ENCODE results near the gene TGFBR3. TPM values are rescaled to one million over a fixed set of nuclear protein-coding genes. Genes with fewer than 3 reads are reported as not detected.

TGFBR3 gene
- total RNA-seq, 1 experiment from 2014 or later = 12.2 TPM

DNA sequence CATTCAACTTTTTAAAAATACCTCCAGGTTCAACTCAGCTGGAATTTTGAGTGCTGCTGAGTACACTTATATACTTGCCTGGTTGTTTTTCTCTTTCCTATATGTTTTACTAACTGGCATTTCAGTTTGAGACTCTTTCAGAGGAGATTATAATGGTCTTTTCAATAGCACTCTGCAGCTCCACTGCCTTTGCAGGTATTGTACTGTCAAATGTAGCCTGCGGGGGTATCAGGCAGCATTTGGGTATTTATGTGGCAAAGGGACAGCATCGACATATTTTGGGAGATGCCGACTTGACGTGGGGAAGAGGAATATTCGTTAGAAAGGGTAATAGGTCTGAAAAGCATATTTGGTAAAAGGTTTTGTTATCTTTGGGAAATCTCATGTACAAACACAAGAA, 11.1 kb upstream of the TGFBR3 start:
- Histone ChIP-seq H3K27me3 (replicated peaks; ENCODE audit: control insufficient read depth, insufficient read depth, low read length) (no peaks in the 10 kb centered on the region), H3K9me3 (no peaks in the 10 kb centered on the region), H3K36me3 (ENCODE audit: control insufficient read depth, insufficient read depth, low read length) (no peaks in the 10 kb centered on the region), H3K4me3 (ENCODE audit: low read depth, low read length) (no peak overlapping the region), H3K4me1 (no peaks in the 10 kb centered on the region)
- no peaks in the 10 kb centered on the region for H3K9me3 Mint-ChIP-seq (ENCODE audit: unreplicated experiment)
- POLR2A ChIA-PET = no interaction called here
- no peaks in the 10 kb centered on the region for H3K36me3 Mint-ChIP-seq (ENCODE audit: insufficient read depth, unreplicated experiment)
- intact Hi-C loops (cut with micrococcal nuclease; ENCODE audit: unreplicated experiment) = no loop called here
- no peak overlapping the region for H3K4me3 Mint-ChIP-seq (ENCODE audit: unreplicated experiment)
- CTCF ChIA-PET = no interaction called here
- DNase-seq = no peak
- no TSS peak for BruUV-seq (replicated peaks)
- no peak overlapping the region for H3K27ac Mint-ChIP-seq (ENCODE audit: unreplicated experiment)
- no peaks in the 10 kb centered on the region for H3K27me3 Mint-ChIP-seq (ENCODE audit: insufficient read depth, unreplicated experiment)
- TF ChIP-seq CTCF (IDR thresholded peaks at IDR 0.05; ENCODE audit: insufficient read depth in 1 of 2, low read depth in 1 of 2, low read length in 1 of 2, severe bottlenecking in 1 of 2, unreplicated experiment in 1 of 2) = no peak
- H3K4me1 Mint-ChIP-seq (ENCODE audit: low read depth, unreplicated experiment) = no peaks in the 10 kb centered on the region

DNA sequence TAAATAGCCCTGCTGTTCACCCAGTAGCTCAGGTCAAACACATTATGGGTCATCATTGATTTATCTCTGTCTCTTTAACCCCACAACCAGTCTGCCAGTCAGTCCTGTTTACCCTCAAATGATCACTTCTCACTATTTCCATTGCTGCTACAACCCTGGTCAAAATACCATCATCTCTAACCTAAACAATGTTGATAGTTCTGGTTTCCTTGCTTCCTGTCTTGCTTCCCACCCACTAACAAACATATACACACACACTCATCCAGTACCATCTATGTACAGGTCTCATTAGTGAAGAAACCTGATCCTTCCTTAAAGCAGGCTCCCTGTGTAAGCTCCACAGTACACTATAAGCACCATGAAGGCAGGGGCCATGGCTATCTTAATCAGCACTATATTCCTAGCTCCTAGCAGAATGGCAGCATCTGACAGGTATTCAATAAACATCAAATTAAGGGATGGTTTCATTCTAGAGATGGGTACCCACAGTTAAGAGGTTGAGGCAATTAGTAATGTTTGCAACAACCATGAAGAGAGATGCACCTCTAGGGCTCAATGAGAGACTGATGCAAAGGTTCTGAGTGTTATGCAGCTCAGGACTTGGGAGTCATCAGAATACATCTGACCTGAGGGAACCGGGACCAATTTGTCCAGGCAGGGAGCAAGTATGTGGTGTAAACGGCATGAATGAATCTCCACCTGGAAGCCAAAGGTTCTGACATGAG, 10.0 kb upstream of the TGFBR3 start:
- Mint-ChIP-seq H3K9me3 (ENCODE audit: unreplicated experiment) (no peaks in the 10 kb centered on the region), H3K4me3 (ENCODE audit: unreplicated experiment) (no peak overlapping the region), H3K27me3 (ENCODE audit: insufficient read depth, unreplicated experiment) (no peaks in the 10 kb centered on the region), H3K27ac (ENCODE audit: unreplicated experiment) (no peak overlapping the region), H3K36me3 (ENCODE audit: insufficient read depth, unreplicated experiment) (no peaks in the 10 kb centered on the region), H3K4me1 (ENCODE audit: low read depth, unreplicated experiment) (no peaks in the 10 kb centered on the region)
- Histone ChIP-seq H3K27me3 (replicated peaks; ENCODE audit: control insufficient read depth, insufficient read depth, low read length) (no peaks in the 10 kb centered on the region), H3K36me3 (ENCODE audit: control insufficient read depth, insufficient read depth, low read length) (no peaks in the 10 kb centered on the region), H3K4me1 (no peaks in the 10 kb centered on the region), H3K9me3 (no peaks in the 10 kb centered on the region), H3K4me3 (ENCODE audit: low read depth, low read length) (no peak overlapping the region)
- no TSS peak for BruUV-seq (replicated peaks)
- intact Hi-C loops (cut with micrococcal nuclease; ENCODE audit: unreplicated experiment) = no loop called here
- CTCF ChIA-PET = no interaction called here
- POLR2A ChIA-PET = no interaction called here
- DNase-seq = no peak
- no peak for TF ChIP-seq CTCF (IDR thresholded peaks at IDR 0.05; ENCODE audit: insufficient read depth in 1 of 2, low read depth in 1 of 2, low read length in 1 of 2, severe bottlenecking in 1 of 2, unreplicated experiment in 1 of 2)

DNA sequence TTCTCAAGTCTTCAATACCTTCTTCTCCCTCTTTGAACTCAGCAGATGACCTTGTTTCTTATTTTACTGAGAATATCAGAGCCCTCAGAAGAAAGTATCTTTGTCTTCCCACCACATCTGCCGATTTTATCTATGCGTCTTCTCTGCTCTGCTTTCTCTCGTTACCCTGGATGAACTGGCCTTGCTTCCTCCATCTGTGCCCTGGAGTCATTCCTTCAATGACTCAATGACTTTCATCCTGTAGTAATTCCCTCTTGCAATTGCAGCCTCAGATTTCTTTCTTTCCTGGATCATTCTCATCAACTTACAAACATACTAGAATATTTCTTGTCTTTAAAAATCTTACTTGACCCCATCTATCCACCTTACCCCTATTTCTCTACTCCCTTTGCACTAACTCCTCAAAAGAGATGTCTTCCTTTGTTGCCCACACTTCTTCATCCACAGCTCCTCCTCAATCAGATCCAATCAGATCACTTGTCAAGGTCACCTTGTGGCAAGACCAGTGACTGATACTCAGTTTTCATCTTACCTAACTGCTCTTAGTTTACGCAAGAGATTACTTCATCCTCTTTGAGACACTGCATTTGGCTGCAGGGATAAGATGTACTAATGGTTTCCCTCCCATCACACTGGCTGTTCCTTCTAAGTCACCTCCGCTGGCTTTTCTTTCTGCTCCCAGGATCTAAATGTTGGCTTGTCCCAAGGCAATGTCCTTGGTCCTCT, 8.2 kb upstream of the TGFBR3 start:
- CTCF ChIA-PET = no interaction called here
- Mint-ChIP-seq H3K9me3 (ENCODE audit: unreplicated experiment) (no peaks in the 10 kb centered on the region), H3K4me3 (ENCODE audit: unreplicated experiment) (no peak overlapping the region)

More for the DNA sequence above, 8.2 kb upstream of the TGFBR3 start:
- BruUV-seq (replicated peaks) = no TSS peak
- intact Hi-C loops (cut with micrococcal nuclease; ENCODE audit: unreplicated experiment) = no loop called here
- POLR2A ChIA-PET = no interaction called here
- H3K27me3 Mint-ChIP-seq (ENCODE audit: insufficient read depth, unreplicated experiment) = no peaks in the 10 kb centered on the region
- no peaks in the 10 kb centered on the region for H3K27me3 ChIP-seq (replicated peaks; ENCODE audit: control insufficient read depth, insufficient read depth, low read length)
- no peaks in the 10 kb centered on the region for H3K36me3 ChIP-seq (ENCODE audit: control insufficient read depth, insufficient read depth, low read length)
- no peaks in the 10 kb centered on the region for H3K9me3 ChIP-seq
- H3K4me1 ChIP-seq = no peaks in the 10 kb centered on the region
- H3K27ac Mint-ChIP-seq (ENCODE audit: unreplicated experiment) = no peak overlapping the region
- no peaks in the 10 kb centered on the region for H3K36me3 Mint-ChIP-seq (ENCODE audit: insufficient read depth, unreplicated experiment)
- no peaks in the 10 kb centered on the region for H3K4me1 Mint-ChIP-seq (ENCODE audit: low read depth, unreplicated experiment)
- H3K4me3 ChIP-seq (ENCODE audit: low read depth, low read length) = no peak overlapping the region
- TF ChIP-seq CTCF (IDR thresholded peaks at IDR 0.05; ENCODE audit: insufficient read depth in 1 of 2, low read depth in 1 of 2, low read length in 1 of 2, severe bottlenecking in 1 of 2, unreplicated experiment in 1 of 2) = no peak
- no peak for DNase-seq
